HPDE6-E6E7 (cell line): ENCODE results near the gene PGRMC1.
"Not testable (repeated sequence)": the region's sequence is repeated elsewhere in the genome, so short reads cannot be mapped to it uniquely, and the experiment has no call there.

Source experiments
- DNase-seq: peaks from one replicate; pipeline ENCODE4 v3.0.0; 2011; ENCODE audit warnings: missing footprints; ENCODE audit errors: extremely low spot score

PGRMC1 gene

GRCh38 chrX:119235872-119236622 is at the start of gene PGRMC1:
Gene PGRMC1 (plus strand): TSS chrX:119236285. CDS start chrX:119236364, 79 bp downstream.
- DNase-seq = peak; percentile 53

- DNase-seq = no peak
These were observed 49.3 kb upstream of the PGRMC1 start for GRCh38 chrX:119186763-119187162.

- DNase-seq = no peak
These were observed 48.8 kb upstream of the PGRMC1 start for GRCh38 chrX:119187298-119187697.

GRCh38 chrX:119189115-119189514 is 47.0 kb upstream of the PGRMC1 start:
- no peak for DNase-seq

GRCh38 chrX:119189595-119189994 is 46.5 kb upstream of the PGRMC1 start:
- DNase-seq = no peak

GRCh38 chrX:119190091-119190681 is 45.9 kb upstream of the PGRMC1 start:
- DNase-seq = no peak

- no peak for DNase-seq
These were observed 45.3 kb upstream of the PGRMC1 start for GRCh38 chrX:119190831-119191230.

GRCh38 chrX:119194621-119195020 is 41.5 kb upstream of the PGRMC1 start:
- DNase-seq = no peak

- no peak for DNase-seq
These were observed 34.5 kb upstream of the PGRMC1 start for GRCh38 chrX:119201570-119201969.

GRCh38 chrX:119206203-119206602 is 29.9 kb upstream of the PGRMC1 start:
- DNase-seq = no peak

GRCh38 chrX:119207483-119207882 is 28.6 kb upstream of the PGRMC1 start:
- DNase-seq = not testable (repeated sequence)

- DNase-seq = no peak
These were observed 27.6 kb upstream of the PGRMC1 start for GRCh38 chrX:119208401-119209057.

GRCh38 chrX:119210931-119211648 is 25.0 kb upstream of the PGRMC1 start:
- DNase-seq = not testable (repeated sequence)

- no peak for DNase-seq
These were observed 24.5 kb upstream of the PGRMC1 start for GRCh38 chrX:119211649-119212014.

GRCh38 chrX:119218198-119218597 is 17.9 kb upstream of the PGRMC1 start:
- no peak for DNase-seq

- no peak for DNase-seq
These were observed 13.2 kb upstream of the PGRMC1 start for GRCh38 chrX:119222932-119223331.

- DNase-seq = no peak
These were observed 12.3 kb upstream of the PGRMC1 start for GRCh38 chrX:119223783-119224182.

GRCh38 chrX:119226446-119226845 is 9.6 kb upstream of the PGRMC1 start:
- DNase-seq = no peak

- DNase-seq = no peak
These were observed 7.4 kb upstream of the PGRMC1 start for GRCh38 chrX:119228512-119229252.

GRCh38 chrX:119229253-119229615 is 6.9 kb upstream of the PGRMC1 start:
- no peak for DNase-seq

GRCh38 chrX:119230850-119231249 is 5.2 kb upstream of the PGRMC1 start:
- no peak for DNase-seq
